Neural cell (in vitro differentiated cells): ENCODE data around the gene CCER1. TPM values are rescaled to one million over a fixed set of nuclear protein-coding genes. Genes with fewer than 3 reads are reported as not detected.

Experiments used
- H2AFZ ChIP-seq: fragments of 200-600, 300-800 bp; sonication (generic), shearing (Covaris generic); 2 replicates; pipeline ENCODE4 v1.6.0; 2014; ENCODE audit warnings: low read depth, mild to moderate bottlenecking, antibody characterized with exemption, low read length, moderate library complexity
- H3F3A ChIP-seq: fragments of 200-600 bp; shearing (Covaris generic); 2 replicates; pipeline ENCODE4 v1.6.1; 2016; ENCODE audit warnings: mild to moderate bottlenecking, moderate library complexity, mixed read lengths, antibody characterized with exemption, low read length; ENCODE audit not compliant: insufficient read depth, poor library complexity, severe bottlenecking
- H3K27ac ChIP-seq: fragments of 200-600, 300-800 bp; sonication (generic), shearing (Covaris generic); 2 replicates; pipeline ENCODE4 v1.5.1; 2014; ENCODE audit warnings: mild to moderate bottlenecking, low read length, moderate library complexity
- H3K27me3 ChIP-seq: fragments of 300-800, 200-600 bp; sonication (generic), shearing (Covaris generic); 2 replicates; pipeline ENCODE4 v1.6.0; 2014; ENCODE audit warnings: mild to moderate bottlenecking, low read depth, low read length, moderate library complexity; ENCODE audit not compliant: insufficient read depth
- H3K36me3 ChIP-seq: fragments of 300-800, 200-600 bp; sonication (generic), shearing (Covaris generic); 2 replicates; pipeline ENCODE4 v1.5.1; 2014; ENCODE audit warnings: mild to moderate bottlenecking, antibody characterized with exemption, low read length, moderate library complexity; ENCODE audit not compliant: insufficient read depth
- H3K4me2 ChIP-seq: fragments of 300-800, 200-600 bp; sonication (generic), shearing (Covaris generic); 2 replicates; pipeline ENCODE4 v1.6.0; 2014; ENCODE audit warnings: mild to moderate bottlenecking, low read length
- H3K4me3 ChIP-seq: fragments of 300-800, 200-600 bp; sonication (generic), shearing (Covaris generic); 2 replicates; pipeline ENCODE4 v1.5.1; 2014; ENCODE audit warnings: mild to moderate bottlenecking, low read length, moderate library complexity
- H3K79me2 ChIP-seq: fragments of 200-600 bp; shearing (Covaris generic); replicated peaks from 2 replicates; pipeline ENCODE4 v1.6.0; 2014; ENCODE audit warnings: mild to moderate bottlenecking, low read length, moderate library complexity; ENCODE audit not compliant: insufficient read depth
- H3K9ac ChIP-seq: fragments of 300-800, 200-600 bp; sonication (generic), shearing (Covaris generic); 2 replicates; pipeline ENCODE4 v1.6.1; 2016; ENCODE audit warnings: mild to moderate bottlenecking, low read length, mixed read lengths
- H3K9me2 ChIP-seq: fragments of 200-600 bp; shearing (Covaris generic); 2 replicates; pipeline ENCODE4 v1.6.1; 2016; ENCODE audit warnings: mild to moderate bottlenecking, low read length, mixed read lengths; ENCODE audit not compliant: insufficient read depth
- H3K9me3 ChIP-seq: fragments of 200-600, 300-800 bp; sonication (generic), shearing (Covaris generic); 2 replicates; pipeline ENCODE4 v1.6.1; 2016; ENCODE audit warnings: mild to moderate bottlenecking, mixed run types, low read length, moderate library complexity, mixed read lengths
- H4K20me1 ChIP-seq: fragments of 200-600 bp; shearing (Covaris generic); 2 replicates; pipeline ENCODE4 v1.6.1; 2016; ENCODE audit warnings: mild to moderate bottlenecking, mixed run types; ENCODE audit not compliant: insufficient read depth
- CTCF ChIP-seq: fragments of 450-650 bp; IDR thresholded peaks from 2 replicates; pipeline ENCODE4 v1.5.1; 2014; ENCODE audit warnings: antibody characterized with exemption, mild to moderate bottlenecking, moderate library complexity; ENCODE audit not compliant: poor library complexity, severe bottlenecking
- EP300 ChIP-seq: fragments of 450-650 bp; conservative IDR thresholded peaks from 2 replicates; pipeline ENCODE4 v1.6.1; 2014; ENCODE audit warnings: antibody characterized with exemption, mild to moderate bottlenecking, moderate library complexity; ENCODE audit not compliant: poor library complexity, severe bottlenecking
- EZH2 ChIP-seq: fragments of 200-600, 300-800 bp; shearing (Covaris generic), sonication (generic); IDR thresholded peaks from 2 replicates; pipeline ENCODE4 v1.6.1; 2014; ENCODE audit warnings: antibody characterized with exemption, low read length, borderline replicate concordance, mild to moderate bottlenecking; ENCODE audit not compliant: insufficient read depth, poor library complexity, severe bottlenecking
- MXI1 ChIP-seq: fragments of 450-650 bp; conservative IDR thresholded peaks from 2 replicates; pipeline ENCODE4 v1.6.1; 2014; ENCODE audit warnings: antibody characterized with exemption, mild to moderate bottlenecking; ENCODE audit not compliant: poor library complexity, severe bottlenecking
- RAD21 ChIP-seq: fragments of 450-650 bp; conservative IDR thresholded peaks from 2 replicates; pipeline ENCODE4 v1.6.1; 2014; ENCODE audit warnings: antibody characterized with exemption, mild to moderate bottlenecking, moderate library complexity
- REST ChIP-seq: IDR thresholded peaks from 2 replicates; pipeline ENCODE4 v1.6.1; 2012; ENCODE audit warnings: borderline replicate concordance
- SMC3 ChIP-seq: fragments of 450-650 bp; conservative IDR thresholded peaks from 2 replicates; pipeline ENCODE4 v1.6.1; 2014; ENCODE audit warnings: antibody characterized with exemption, mild to moderate bottlenecking, moderate library complexity; ENCODE audit not compliant: poor library complexity
- TAF1 ChIP-seq: IDR thresholded peaks from 2 replicates; pipeline ENCODE4 v1.6.1; 2012; ENCODE audit warnings: low read depth
- polyA plus RNA-seq: library from polyadenylated mRNA; depleted of rRNA; stranded (reverse); fragments of >200 nt; gene quantifications from 2 replicates; pipeline ENCODE4 v1.2.3, GENCODE V29; 2014

CCER1 gene
- polyA plus RNA-seq, 1 donor from 2014 or later = not detected

DNA sequence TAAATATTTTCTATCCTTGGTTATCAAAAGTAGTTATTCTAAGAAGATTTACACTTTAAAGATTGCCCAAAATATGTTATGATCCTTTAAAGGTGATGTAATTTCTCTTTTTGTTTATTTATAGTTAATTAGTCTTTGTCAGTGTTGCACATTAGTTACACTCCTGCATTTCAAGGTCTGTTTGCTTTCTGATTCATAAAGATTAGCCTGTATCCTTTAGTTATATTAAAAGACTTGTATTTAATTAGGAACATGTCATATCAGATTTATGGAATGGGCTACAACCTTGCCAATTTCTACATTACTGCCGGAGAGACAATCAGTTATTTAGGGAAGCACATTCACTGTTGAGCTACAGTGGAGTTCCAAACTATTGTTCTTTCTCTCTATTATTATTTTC lies 46.3 kb upstream of the CCER1 start:
- no peak overlapping the region for H3K9ac ChIP-seq
- H2AFZ ChIP-seq = no peak overlapping the region
- no peaks in the 10 kb centered on the region for H3K9me3 ChIP-seq
- H3K27ac ChIP-seq = no peak overlapping the region
- H3K79me2 ChIP-seq = no peaks in the 10 kb centered on the region
- H3F3A ChIP-seq = no peaks in the 10 kb centered on the region
- TF ChIP-seq RAD21 (no peak), TAF1 (no peak), EZH2 (no peak), CTCF (no peak), SMC3 (no peak), MXI1 (no peak), EP300 (no peak), REST (no peak)
- H3K4me3 ChIP-seq = no peak overlapping the region
- no peaks in the 10 kb centered on the region for H3K27me3 ChIP-seq
- no peak overlapping the region for H3K4me2 ChIP-seq
- H3K9me2 ChIP-seq = no peaks in the 10 kb centered on the region
- H3K36me3 ChIP-seq = no peaks in the 10 kb centered on the region
- H4K20me1 ChIP-seq = no peaks in the 10 kb centered on the region

GRCh38 chr12:90999966-91000365 lies 45.0 kb upstream of the CCER1 start:
- Histone ChIP-seq H3K36me3 (no peaks in the 10 kb centered on the region), H3K27me3 (no peaks in the 10 kb centered on the region), H3F3A (no peaks in the 10 kb centered on the region), H3K27ac (no peak overlapping the region), H3K9ac (no peak overlapping the region), H3K9me2 (no peaks in the 10 kb centered on the region), H3K9me3 (no peaks in the 10 kb centered on the region), H3K79me2 (no peaks in the 10 kb centered on the region), H2AFZ (no peak overlapping the region), H4K20me1 (no peaks in the 10 kb centered on the region), H3K4me3 (no peak overlapping the region), H3K4me2 (no peak overlapping the region)
- TF ChIP-seq REST (no peak), MXI1 (no peak), CTCF (no peak)
